ENCODE measurements around the gene SMIM24. TPM values are rescaled to one million over a fixed set of nuclear protein-coding genes. Genes with fewer than 3 reads are reported as not detected.
A peak's percentile ranks its signal among the peaks of the same experiment; 100 is the strongest.

Gene SMIM24
- total RNA-seq, 3 donors from 2014 or later = 8.5 to 62.5 (median 41.8) TPM

DNA sequence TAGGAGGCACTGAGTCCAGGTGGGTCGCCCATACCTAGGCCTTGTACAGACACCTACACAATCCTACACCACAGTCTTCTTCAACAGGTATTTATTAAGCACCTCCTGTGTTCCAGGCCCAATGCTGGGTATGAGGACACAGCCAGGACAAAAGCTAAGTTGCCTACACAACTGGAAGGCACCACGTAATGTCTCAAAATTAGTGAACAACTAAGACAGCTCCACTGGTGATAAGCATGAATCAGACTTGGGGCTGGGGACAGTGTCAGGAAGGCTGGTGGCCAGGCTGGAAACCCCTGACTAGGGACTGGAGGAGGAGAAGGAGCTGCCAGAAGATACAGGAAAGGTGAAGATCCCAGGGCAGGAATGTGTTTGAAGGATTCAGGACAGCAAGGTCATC, 2.4 kb downstream of the SMIM24 start:
- ATAC-seq = no peak
- Histone ChIP-seq H3K4me3 (no peak overlapping the region), H3K9me3 (no peaks in the 10 kb centered on the region), H3K4me1 (ENCODE audit: low read depth) (peaks cover 15% of the 10 kb centered on the region), H3K36me3 (ENCODE audit: low read depth) (no peaks in the 10 kb centered on the region)
- TF ChIP-seq, protein P1, sequence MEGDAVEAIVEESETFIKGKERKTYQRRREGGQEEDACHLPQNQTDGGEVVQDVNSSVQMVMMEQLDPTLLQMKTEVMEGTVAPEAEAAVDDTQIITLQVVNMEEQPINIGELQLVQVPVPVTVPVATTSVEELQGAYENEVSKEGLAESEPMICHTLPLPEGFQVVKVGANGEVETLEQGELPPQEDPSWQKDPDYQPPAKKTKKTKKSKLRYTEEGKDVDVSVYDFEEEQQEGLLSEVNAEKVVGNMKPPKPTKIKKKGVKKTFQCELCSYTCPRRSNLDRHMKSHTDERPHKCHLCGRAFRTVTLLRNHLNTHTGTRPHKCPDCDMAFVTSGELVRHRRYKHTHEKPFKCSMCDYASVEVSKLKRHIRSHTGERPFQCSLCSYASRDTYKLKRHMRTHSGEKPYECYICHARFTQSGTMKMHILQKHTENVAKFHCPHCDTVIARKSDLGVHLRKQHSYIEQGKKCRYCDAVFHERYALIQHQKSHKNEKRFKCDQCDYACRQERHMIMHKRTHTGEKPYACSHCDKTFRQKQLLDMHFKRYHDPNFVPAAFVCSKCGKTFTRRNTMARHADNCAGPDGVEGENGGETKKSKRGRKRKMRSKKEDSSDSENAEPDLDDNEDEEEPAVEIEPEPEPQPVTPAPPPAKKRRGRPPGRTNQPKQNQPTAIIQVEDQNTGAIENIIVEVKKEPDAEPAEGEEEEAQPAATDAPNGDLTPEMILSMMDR (IDR thresholded peaks at IDR 0.05) = no peak
- intact Hi-C loops (cut with DNase I, micrococcal nuclease) = no loop called here
- DNase-seq = no peak

DNA sequence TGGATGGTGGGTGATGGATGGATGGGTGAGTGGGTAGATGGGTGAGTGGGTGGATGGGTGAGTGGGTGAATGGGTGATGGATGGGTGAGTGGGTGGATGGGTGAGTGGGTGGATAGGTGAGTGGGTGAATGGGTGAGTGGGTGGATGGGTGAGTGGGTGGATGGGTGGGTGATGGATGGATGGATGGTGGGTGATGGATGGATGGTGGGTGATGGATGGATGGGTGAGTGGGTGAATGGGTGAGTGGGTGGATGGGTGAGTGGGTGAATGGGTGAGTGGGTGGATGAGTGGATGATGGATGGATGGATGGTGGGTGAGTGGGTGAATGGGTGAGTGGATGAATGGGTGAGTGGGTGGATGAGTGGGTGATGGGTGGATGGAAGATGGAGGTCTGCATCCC, 2.8 kb downstream of the SMIM24 start:
- Histone ChIP-seq H3K36me3 (ENCODE audit: low read depth) (no peaks in the 10 kb centered on the region), H3K9me3 (no peaks in the 10 kb centered on the region), H3K4me3 (no peak overlapping the region), H3K4me1 (ENCODE audit: low read depth) (peaks cover 15% of the 10 kb centered on the region)
- intact Hi-C loops (cut with DNase I, micrococcal nuclease) = no loop called here
- ATAC-seq (no peak), DNase-seq (no peak)
- TF ChIP-seq, protein P1 (IDR thresholded peaks at IDR 0.05) = no peak

DNA sequence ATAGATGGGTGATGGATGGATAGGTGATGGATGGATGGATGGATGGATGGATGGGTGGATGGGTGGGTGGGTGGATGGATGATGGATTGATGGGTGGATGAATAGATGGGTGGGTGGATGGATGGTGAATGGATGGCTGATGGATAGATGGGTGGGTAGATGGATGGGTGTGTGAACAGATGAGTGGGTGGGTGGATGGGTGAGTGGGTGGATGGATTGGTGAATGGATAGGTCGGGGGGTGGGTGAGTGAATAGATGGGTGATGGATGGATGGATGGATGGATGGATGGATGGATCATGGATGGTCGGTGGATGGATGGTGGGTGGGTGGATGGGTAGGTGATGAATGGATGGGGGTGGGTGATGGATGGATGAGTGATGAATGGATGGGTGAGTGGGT, 3.5 kb downstream of the SMIM24 start:
- DNase-seq (no peak), ATAC-seq (no peak)
- intact Hi-C loops (cut with DNase I, micrococcal nuclease) = no loop called here
- no peaks in the 10 kb centered on the region for H3K9me3 ChIP-seq
- no peaks in the 10 kb centered on the region for H3K36me3 ChIP-seq (ENCODE audit: low read depth)
- H3K4me1 ChIP-seq (ENCODE audit: low read depth) = peaks cover 15% of the 10 kb centered on the region
- TF ChIP-seq, protein P1 (IDR thresholded peaks at IDR 0.05) = no peak
- no peak overlapping the region for H3K4me3 ChIP-seq

DNA sequence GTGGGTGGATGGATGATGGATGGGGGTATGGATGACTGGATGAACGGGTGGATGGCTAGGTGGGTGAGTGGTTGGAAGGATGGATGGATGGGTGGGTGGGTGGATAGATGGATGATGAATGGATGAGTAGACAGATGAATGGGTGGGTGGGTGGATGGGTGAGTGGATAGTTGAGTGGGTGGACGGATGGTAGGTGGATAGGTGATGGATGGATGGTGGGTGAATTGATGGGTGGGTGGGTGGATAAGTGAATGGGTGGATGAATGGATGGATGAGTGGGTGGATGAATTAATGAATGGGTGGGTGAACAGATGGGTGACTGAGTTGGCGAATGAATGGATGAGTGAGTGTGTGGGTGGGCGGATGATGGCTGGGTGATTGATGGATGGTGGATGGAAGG, 4.9 kb downstream of the SMIM24 start:
- TF ChIP-seq, protein P1 (IDR thresholded peaks at IDR 0.05) = no peak
- intact Hi-C loops (cut with DNase I, micrococcal nuclease) = no loop called here
- ATAC-seq (no peak), DNase-seq (no peak)
- peaks cover 10% of the 10 kb centered on the region for H3K4me1 ChIP-seq (ENCODE audit: low read depth)
- H3K9me3 ChIP-seq = no peaks in the 10 kb centered on the region
- H3K36me3 ChIP-seq (ENCODE audit: low read depth) = no peaks in the 10 kb centered on the region
- no peak overlapping the region for H3K4me3 ChIP-seq

DNA sequence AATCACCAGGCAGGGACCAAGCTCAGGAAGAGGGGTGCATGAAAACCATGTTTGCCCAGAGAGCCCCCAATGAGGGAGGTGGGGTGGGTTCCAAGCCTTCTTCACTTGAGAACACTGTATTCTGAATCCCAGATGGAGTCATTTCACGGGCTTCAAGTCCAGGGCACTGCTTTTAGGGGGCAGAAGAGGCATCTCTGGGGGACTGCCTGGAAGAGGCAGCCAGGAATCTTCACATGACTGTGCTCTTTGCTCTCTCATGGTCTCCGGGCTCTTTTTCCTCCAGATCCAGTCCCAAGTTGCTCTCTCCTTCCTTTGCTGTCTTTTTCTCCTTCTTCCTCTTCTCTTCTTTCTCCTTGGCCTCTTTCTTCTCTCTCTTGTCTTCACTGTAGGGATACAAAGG, 5.7 kb downstream of the SMIM24 start:
- Histone ChIP-seq H3K4me3 (no peak overlapping the region), H3K4me1 (ENCODE audit: low read depth) (peaks cover 10% of the 10 kb centered on the region), H3K36me3 (ENCODE audit: low read depth) (no peaks in the 10 kb centered on the region), H3K9me3 (no peaks in the 10 kb centered on the region)
- DNase-seq (no peak), ATAC-seq (no peak)
- TF ChIP-seq, protein P1 (IDR thresholded peaks at IDR 0.05) = no peak
- intact Hi-C loops (cut with DNase I, micrococcal nuclease) = loop anchor here (5.0 kb wide), 2 partner anchors 147 to 167 kb away; no protein-coding TSS in a partner anchor

DNA sequence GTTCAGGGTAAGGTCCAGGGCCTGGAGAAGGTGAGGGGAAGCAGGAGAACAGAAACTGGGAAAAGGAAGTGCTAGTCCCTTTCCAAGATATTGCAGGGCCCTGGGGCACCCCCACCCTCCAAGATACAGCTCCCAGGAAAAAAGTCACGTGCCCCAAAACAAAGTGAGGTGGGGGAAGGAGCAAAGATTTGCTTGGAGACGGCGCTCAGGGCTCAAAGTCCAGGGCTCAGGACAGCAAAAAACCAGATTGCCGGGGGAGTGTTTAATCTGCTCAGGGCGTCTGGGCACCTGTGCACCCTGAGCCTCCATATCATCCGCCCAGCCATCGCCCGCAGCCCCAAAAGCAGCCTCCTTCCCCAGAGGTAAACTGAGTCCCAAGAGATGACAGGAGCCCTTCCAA, 6.3 kb downstream of the SMIM24 start:
- Histone ChIP-seq H3K4me1 (ENCODE audit: low read depth) (peaks cover 10% of the 10 kb centered on the region), H3K36me3 (ENCODE audit: low read depth) (no peaks in the 10 kb centered on the region), H3K9me3 (no peaks in the 10 kb centered on the region), H3K4me3 (no peak overlapping the region)
- intact Hi-C loops (cut with DNase I, micrococcal nuclease) = loop anchor here (5.0 kb wide), 2 partner anchors 147 to 167 kb away; no protein-coding TSS in a partner anchor
- ATAC-seq (peak; percentile 76), DNase-seq (peak in 2 of 3 donors; percentile 66 to 71)
- TF ChIP-seq, protein P1 (IDR thresholded peaks at IDR 0.05) = no peak

Measured in mucosa of descending colon (tissue), 3 donors.